ENCODE data around the gene DPP6. TPM values are rescaled to one million over a fixed set of nuclear protein-coding genes. Genes with fewer than 3 reads are reported as not detected.
"Not testable (repeated sequence)": the region's sequence is repeated elsewhere in the genome, so short reads cannot be mapped to it uniquely, and the experiment has no call there.

The DPP6 gene
- total and polyA plus RNA-seq, 7 donors = 0.18 to 1.8 (median 0.57) TPM

DNA sequence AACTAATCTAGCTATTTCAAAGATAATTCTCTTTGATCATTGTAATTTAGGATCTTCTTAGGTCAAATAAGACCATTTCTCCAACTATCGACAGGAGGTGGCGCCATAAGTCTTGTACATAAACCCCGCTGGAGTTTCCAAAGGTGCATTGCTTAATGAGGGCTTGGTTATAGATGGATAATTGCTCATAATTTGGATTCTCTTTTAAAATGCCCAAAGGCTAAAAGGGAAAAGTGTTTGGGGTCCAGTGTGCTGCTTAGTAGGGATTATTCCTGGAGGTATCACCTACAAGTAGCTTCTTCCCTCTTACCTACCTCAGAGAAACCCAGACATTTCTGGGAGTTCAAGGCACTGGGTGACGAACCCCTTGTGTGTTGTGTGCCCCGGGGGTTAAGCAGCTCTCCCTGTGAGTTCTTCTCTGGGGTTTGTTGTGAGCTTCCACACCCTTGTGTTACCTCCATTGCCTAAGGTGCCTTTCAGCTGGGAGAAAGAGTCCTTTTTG lies 875.5 kb downstream of the DPP6 start:
- peak; percentile 82 to 92 (median 86) for ATAC-seq
- H3K4me3 ChIP-seq = peak overlapping the region; percentile 90
- TF ChIP-seq, protein P1, sequence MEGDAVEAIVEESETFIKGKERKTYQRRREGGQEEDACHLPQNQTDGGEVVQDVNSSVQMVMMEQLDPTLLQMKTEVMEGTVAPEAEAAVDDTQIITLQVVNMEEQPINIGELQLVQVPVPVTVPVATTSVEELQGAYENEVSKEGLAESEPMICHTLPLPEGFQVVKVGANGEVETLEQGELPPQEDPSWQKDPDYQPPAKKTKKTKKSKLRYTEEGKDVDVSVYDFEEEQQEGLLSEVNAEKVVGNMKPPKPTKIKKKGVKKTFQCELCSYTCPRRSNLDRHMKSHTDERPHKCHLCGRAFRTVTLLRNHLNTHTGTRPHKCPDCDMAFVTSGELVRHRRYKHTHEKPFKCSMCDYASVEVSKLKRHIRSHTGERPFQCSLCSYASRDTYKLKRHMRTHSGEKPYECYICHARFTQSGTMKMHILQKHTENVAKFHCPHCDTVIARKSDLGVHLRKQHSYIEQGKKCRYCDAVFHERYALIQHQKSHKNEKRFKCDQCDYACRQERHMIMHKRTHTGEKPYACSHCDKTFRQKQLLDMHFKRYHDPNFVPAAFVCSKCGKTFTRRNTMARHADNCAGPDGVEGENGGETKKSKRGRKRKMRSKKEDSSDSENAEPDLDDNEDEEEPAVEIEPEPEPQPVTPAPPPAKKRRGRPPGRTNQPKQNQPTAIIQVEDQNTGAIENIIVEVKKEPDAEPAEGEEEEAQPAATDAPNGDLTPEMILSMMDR (IDR thresholded peaks at IDR 0.05) = peak; percentile 73
- no peaks in the 10 kb centered on the region for H3K27me3 ChIP-seq (ENCODE audit: insufficient read depth in 3 of 3, low read length in 2 of 3)
- H3K36me3 ChIP-seq (ENCODE audit: insufficient read depth in 1 of 2, low read depth in 1 of 2) = no peaks in the 10 kb centered on the region
- intact Hi-C loops (cut with DNase I) = loop anchor here (5.0 to 10.0 kb wide), 4 partner anchors 80 to 527 kb away; partner anchors contain the start of gene EN2 (in 1 of the 2)
- WGBS, 3 donors = 2 to 4% (median 2%) methylated on average over 5 of the region's 5 CpGs
- H3K27ac ChIP-seq = peak overlapping the region; percentile 84
- no peaks in the 10 kb centered on the region for H3K9me3 ChIP-seq
- DNase-seq = peak in 1 of 2 donors; percentile 57
- no peaks in the 10 kb centered on the region for H3K4me1 ChIP-seq

DNA sequence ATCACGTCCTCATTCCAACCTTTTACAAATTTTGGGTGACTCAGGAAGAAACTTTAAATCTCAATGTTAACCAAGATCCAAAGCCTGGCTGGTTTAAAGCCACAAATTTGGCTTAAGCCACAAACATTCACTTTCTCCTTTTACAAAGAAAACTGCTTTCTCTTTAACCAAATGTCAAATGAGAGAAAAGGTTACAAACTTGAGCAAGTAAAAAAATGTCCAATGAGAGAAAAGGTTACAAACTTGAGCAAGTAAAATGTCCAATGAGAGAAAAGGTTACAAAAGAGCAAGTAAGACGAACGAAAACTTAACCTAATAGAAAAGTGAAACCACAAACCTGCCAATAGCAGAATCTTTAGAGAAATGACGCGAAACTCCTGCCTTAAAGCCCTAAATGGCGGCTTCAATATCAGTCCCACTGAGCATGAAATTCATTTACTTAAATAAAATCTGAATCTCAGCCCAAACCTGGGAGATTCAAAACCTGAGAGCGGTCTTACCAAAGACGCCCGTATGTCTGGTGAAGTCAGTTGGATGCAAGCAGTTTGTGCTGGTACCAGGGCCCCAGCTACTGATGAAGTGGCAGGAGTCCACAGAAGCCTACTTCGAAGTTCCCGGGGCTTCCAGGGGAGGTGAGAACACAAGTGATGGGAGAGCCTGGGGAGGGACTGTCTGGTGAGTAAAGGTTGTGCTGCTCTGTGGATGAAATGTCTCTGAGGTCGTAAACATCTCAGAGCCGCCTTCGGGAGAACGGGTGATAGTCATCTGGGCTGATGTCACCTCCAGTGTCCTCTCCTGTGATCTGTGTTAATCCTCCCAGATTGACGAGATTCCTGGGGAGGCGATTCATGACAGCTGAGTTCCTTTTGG lies 876.2 kb downstream of the DPP6 start:
- DNase-seq = no peak
- Histone ChIP-seq H3K9me3 (no peaks in the 10 kb centered on the region), H3K27me3 (ENCODE audit: insufficient read depth in 3 of 3, low read length in 2 of 3) (no peaks in the 10 kb centered on the region), H3K4me3 (peak overlapping the region; percentile 90), H3K36me3 (ENCODE audit: insufficient read depth in 1 of 2, low read depth in 1 of 2) (no peaks in the 10 kb centered on the region), H3K4me1 (no peaks in the 10 kb centered on the region), H3K27ac (peak overlapping the region; percentile 84)
- TF ChIP-seq, protein P1 (IDR thresholded peaks at IDR 0.05) = no peak
- intact Hi-C loops (cut with DNase I) = loop anchor here (5.0 to 10.0 kb wide), 4 partner anchors 79 to 526 kb away; partner anchors contain the start of gene EN2 (in 1 of the 2)
- ATAC-seq = peak; percentile 74 to 92 (median 80)
- 1 to 4% (median 3%) methylated on average over 17 of the region's 17 CpGs for WGBS, 3 donors

DNA sequence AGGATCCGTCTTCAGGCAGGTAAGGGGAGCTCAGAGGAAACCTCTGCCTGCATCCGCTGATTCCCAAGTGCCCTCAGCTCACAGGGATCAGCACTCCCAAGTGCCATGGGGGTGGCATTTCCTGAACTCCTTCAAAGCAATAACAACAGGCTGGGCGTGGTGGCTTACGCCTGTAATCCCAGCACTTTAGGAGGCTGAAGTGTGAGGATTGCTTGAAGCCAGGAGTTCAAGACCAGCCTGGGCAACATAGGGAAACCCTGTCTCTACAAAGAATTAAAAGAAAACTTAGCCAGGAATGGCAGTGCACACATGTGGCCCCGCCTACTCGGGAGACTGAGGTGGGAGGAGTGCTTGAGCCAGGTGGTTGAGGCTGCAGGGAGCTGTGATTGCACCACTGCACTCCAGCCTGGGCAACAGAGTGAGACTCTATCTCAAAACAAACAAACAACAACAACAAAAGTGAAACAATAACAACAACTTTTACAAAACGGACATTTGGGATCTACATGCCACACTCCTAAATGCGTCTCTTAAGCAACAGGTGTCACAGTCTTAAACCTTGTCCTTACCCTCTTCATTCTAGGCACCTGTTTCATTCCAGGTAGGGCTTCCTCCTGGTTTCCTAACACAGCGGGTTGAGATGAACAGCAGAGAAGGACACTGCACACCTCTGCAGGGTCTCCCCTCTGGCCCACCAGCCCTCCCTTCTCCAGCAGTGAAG lies 877.0 kb downstream of the DPP6 start:
- peak in 1 of 4 donors; percentile 16 for ATAC-seq

DNA sequence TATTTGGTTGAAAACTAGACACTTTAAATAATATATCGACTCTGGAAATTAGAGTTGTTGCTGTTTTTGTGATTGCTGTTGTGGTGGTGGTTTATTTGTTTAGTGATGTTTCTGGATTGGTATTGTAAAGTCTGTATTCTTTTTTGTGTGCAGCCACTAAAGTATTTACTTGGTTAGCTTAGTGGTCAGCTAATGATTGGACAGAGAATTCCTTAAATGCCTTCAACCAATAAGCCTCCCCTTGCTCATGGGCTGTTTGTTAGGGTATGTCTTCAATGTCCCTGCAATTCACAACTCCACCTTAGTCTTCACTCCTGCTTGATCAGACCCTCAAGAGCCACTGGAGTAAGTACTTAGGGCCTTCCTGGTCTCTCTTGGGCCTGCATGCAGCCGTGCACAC lies 879.7 kb downstream of the DPP6 start:
- Histone ChIP-seq H3K9me3 (no peaks in the 10 kb centered on the region), H3K4me3 (no peak overlapping the region), H3K4me1 (no peaks in the 10 kb centered on the region), H3K27ac (no peak overlapping the region), H3K27me3 (ENCODE audit: insufficient read depth in 3 of 3, low read length in 2 of 3) (no peaks in the 10 kb centered on the region), H3K36me3 (ENCODE audit: insufficient read depth in 1 of 2, low read depth in 1 of 2) (no peaks in the 10 kb centered on the region)
- DNase-seq = no peak
- TF ChIP-seq, protein P1 (IDR thresholded peaks at IDR 0.05) = no peak
- intact Hi-C loops (cut with DNase I) = no loop called here
- WGBS, 3 donors = 92 to 98% (median 93%) methylated on average over 2 of the region's 2 CpGs
- no peak for ATAC-seq

More for the DNA sequence above, 877.0 kb downstream of the DPP6 start:
- TF ChIP-seq, protein P1 (IDR thresholded peaks at IDR 0.05) = no peak
- Histone ChIP-seq H3K9me3 (no peaks in the 10 kb centered on the region), H3K4me3 (peak overlapping the region; percentile 90), H3K36me3 (ENCODE audit: insufficient read depth in 1 of 2, low read depth in 1 of 2) (no peaks in the 10 kb centered on the region), H3K27ac (peak overlapping the region; percentile 84), H3K4me1 (no peaks in the 10 kb centered on the region), H3K27me3 (ENCODE audit: insufficient read depth in 3 of 3, low read length in 2 of 3) (no peaks in the 10 kb centered on the region)
- WGBS, 3 donors = 61 to 68% (median 61%) methylated on average over 9 of the region's 9 CpGs
- intact Hi-C loops (cut with DNase I) = loop anchor here (5.0 to 10.0 kb wide), 4 partner anchors 78 to 526 kb away; partner anchors contain the start of gene EN2 (in 1 of the 2)
- no peak for DNase-seq

DNA sequence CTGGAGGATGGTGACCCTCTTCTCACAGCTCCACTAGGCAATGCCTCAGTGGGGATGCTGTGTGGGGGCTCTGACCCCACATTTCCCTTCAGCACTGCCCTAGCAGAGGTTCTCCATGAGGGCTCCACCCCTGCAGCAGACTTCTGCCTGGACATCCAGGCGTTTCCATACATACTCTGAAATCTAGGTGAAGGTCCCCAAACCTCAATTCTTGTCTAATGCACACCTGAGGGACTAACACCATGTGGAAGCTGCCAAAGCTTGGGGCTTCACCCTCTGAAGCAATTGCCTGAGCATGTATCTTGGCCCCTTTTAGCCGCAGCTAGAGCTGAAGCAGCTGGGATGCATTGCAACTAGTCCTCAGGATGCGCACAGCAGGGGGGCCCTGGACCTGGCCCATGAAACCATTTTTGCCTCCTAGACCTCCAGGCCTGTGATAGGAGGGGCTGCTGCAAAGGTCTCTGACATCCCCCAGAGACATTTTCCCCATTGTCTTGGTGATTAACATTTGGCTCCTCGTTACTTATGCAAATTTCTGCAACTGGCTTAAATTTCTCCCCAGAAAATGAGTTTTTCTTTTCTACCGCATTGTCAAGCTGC lies 882.3 kb downstream of the DPP6 start:
- H3K27me3 ChIP-seq (ENCODE audit: insufficient read depth in 3 of 3, low read length in 2 of 3); ATAC-seq; H3K9me3 ChIP-seq; H3K27ac ChIP-seq; DNase-seq; intact Hi-C loops (cut with DNase I); H3K4me1 ChIP-seq; H3K4me3 ChIP-seq; H3K36me3 ChIP-seq (ENCODE audit: insufficient read depth in 1 of 2, low read depth in 1 of 2): not testable (repeated sequence)
- WGBS, 3 donors = 87 to 92% (median 91%) methylated on average over 5 of the region's 5 CpGs
